B cell (primary cell): Measurements from ENCODE around the gene CAMTA1. TPM values are rescaled to one million over a fixed set of nuclear protein-coding genes. Genes with fewer than 3 reads are reported as not detected.

Experiments
- ATAC-seq: fragments of 200-7000 bp; cut with Tn5 transposase; one replicate; pipeline ENCODE4 v1.10.0; 2021; ENCODE audit warnings: low read depth, mild to moderate bottlenecking, moderate number of reproducible peaks, moderate library complexity
- CTCF ChIA-PET: fragments of 350-600 bp; sonication (Branson Sonifier 250); formaldehyde crosslinking; loops from one replicate; lab custom pipeline; 2021; ENCODE audit warnings: antibody characterized with exemption, inconsistent platforms; lab: Charles Lee
- POLR2A ChIA-PET: fragments of 350-600 bp; sonication (Branson Sonifier 250); formaldehyde crosslinking; loops from one replicate; lab custom pipeline; 2021; ENCODE audit warnings: antibody characterized with exemption; lab: Charles Lee
- DNase-seq: peaks from one replicate; pipeline ENCODE4 v3.0.0; 2013
- H2AFZ ChIP-seq: 2 replicates; pipeline ENCODE4 v1.6.1; 2012; ENCODE audit warnings: mild to moderate bottlenecking, low read depth, low read length; ENCODE audit not compliant: insufficient read depth, poor library complexity, severe bottlenecking
- H3K27ac ChIP-seq, 2 donors: 1 replicate in 1 of 2; 2 replicates in 1 of 2; pipeline ENCODE4 v1.5.1; 2012 to 2013; ENCODE audit warnings: low read length in 2 of 2, mild to moderate bottlenecking in 2 of 2, moderate library complexity in 1 of 2
- H3K27me3 ChIP-seq, 4 experiments: fragments of 200-600 bp in 1 of 4; sonication (generic) in 1 of 4; replicated peaks in 1 of 4; 1 replicate in 2 of 4; 2 replicates in 2 of 4; pipeline versions ENCODE4 v1.6.1 to v1.7.0; 2013 to 2016; ENCODE audit warnings: low read length in 3 of 4, mild to moderate bottlenecking in 2 of 4, mixed read lengths in 1 of 4, moderate library complexity in 1 of 4; ENCODE audit not compliant: insufficient read depth in 4 of 4, control insufficient read depth in 3 of 4; ENCODE audit errors: control extremely low read depth in 1 of 4
- H3K36me3 ChIP-seq, 2 experiments: replicated peaks in 1 of 2; 1 replicate in 1 of 2; 2 replicates in 1 of 2; pipeline versions ENCODE4 v1.6.1 to v1.7.1; 2013; ENCODE audit warnings: low read length in 1 of 2; ENCODE audit not compliant: insufficient read depth in 2 of 2, control insufficient read depth in 1 of 2; ENCODE audit errors: control extremely low read depth in 1 of 2, extremely low read depth in 1 of 2
- H3K4me1 ChIP-seq, 2 donors: fragments of 200-600 bp in 1 of 2; sonication (generic) in 1 of 2; 1 replicate in 1 of 2; 2 replicates in 1 of 2; pipeline versions ENCODE4 v1.5.1 to v1.6.1; 2013 to 2017; ENCODE audit warnings: low read length in 2 of 2; ENCODE audit not compliant: control insufficient read depth in 2 of 2, insufficient read depth in 2 of 2
- H3K4me2 ChIP-seq: replicated peaks from 2 replicates; pipeline ENCODE3; 2012; ENCODE audit warnings: mild to moderate bottlenecking, low read depth, low read length; ENCODE audit not compliant: poor library complexity, severe bottlenecking
- H3K4me3 ChIP-seq, 5 experiments: fragments of 200-600 bp in 1 of 5; sonication (generic) in 1 of 5; 1 replicate in 3 of 5; 2 replicates in 2 of 5; pipeline versions ENCODE4 v1.5.1 to v1.7.0; 2011 to 2016; ENCODE audit warnings: low read length in 4 of 5, mild to moderate bottlenecking in 4 of 5, low read depth in 2 of 5, control low read depth in 1 of 5, moderate library complexity in 1 of 5; ENCODE audit not compliant: insufficient read depth in 1 of 5; ENCODE audit errors: control extremely low read depth in 1 of 5, extremely low read depth in 1 of 5
- H3K79me2 ChIP-seq: fragments of 200-600 bp; sonication (generic); one replicate; pipeline ENCODE4 v1.6.0; 2016; ENCODE audit warnings: low read length; ENCODE audit not compliant: control insufficient read depth, insufficient read depth
- H3K9ac ChIP-seq: fragments of 200-600 bp; sonication (generic); 2 replicates; pipeline ENCODE4 v1.6.1; 2017; ENCODE audit warnings: mild to moderate bottlenecking, low read length, moderate library complexity
- H3K9me3 ChIP-seq, 3 donors: one replicate each; pipeline versions ENCODE4 v1.6.1 to v1.7.1; 2013; ENCODE audit warnings: low read length in 2 of 3; ENCODE audit not compliant: control insufficient read depth in 2 of 3, insufficient read depth in 1 of 3; ENCODE audit errors: control extremely low read depth in 1 of 3
- H4K20me1 ChIP-seq: 2 replicates; pipeline ENCODE4 v1.6.0; 2012; ENCODE audit warnings: mild to moderate bottlenecking, low read length; ENCODE audit not compliant: insufficient read depth, control insufficient read depth, poor library complexity, severe bottlenecking
- H3K27ac Mint-ChIP-seq: one replicate; pipeline ENCODE4 v1.8.0; 2021; ENCODE audit warnings: mixed read lengths
- H3K27me3 Mint-ChIP-seq: one replicate; pipeline ENCODE4 v1.8.0; 2021; ENCODE audit warnings: mixed read lengths
- H3K4me1 Mint-ChIP-seq: one replicate; pipeline ENCODE4 v1.8.0; 2021; ENCODE audit warnings: mixed read lengths
- H3K4me3 Mint-ChIP-seq: one replicate; pipeline ENCODE4 v1.8.0; 2021; ENCODE audit warnings: mixed read lengths
- H3K9me3 Mint-ChIP-seq: one replicate; pipeline ENCODE4 v1.8.0; 2022; ENCODE audit warnings: mixed read lengths; ENCODE audit not compliant: insufficient read depth
- CTCF ChIP-seq: fragments of 200-600 bp; IDR thresholded peaks from one replicate; pipeline ENCODE4 v1.8.0; 2022; ENCODE audit warnings: antibody characterized with exemption, mild to moderate bottlenecking
- EZH2 ChIP-seq: IDR thresholded peaks from 2 replicates; pipeline ENCODE4 v1.6.1; 2012; ENCODE audit warnings: borderline replicate concordance, low read depth, mild to moderate bottlenecking, moderate library complexity, low read length; ENCODE audit not compliant: insufficient read depth, poor library complexity, severe bottlenecking
- WGBS: methylation state at CpG from one replicate; pipeline ENCODE4 v1.1.5; 2013; ENCODE audit warnings: missing lambda C conversion rate; ENCODE audit not compliant: insufficient coverage; 5-methylcytosine and 5-hydroxymethylcytosine counted together
- intact Hi-C: fragments of 100-400 bp; cut with micrococcal nuclease; formaldehyde crosslinking; loops from one replicate; pipeline ENCODE4 v1.10.0; 2022
- polyA plus RNA-seq: library from polyadenylated mRNA; depleted of rRNA; stranded (reverse); fragments of >200 nt; gene quantifications from 2 replicates; pipeline ENCODE4 v1.2.3, GENCODE V29; 2012
- total RNA-seq, 2 donors: library from RNA; stranded (reverse); fragments of 120-200 nt in 1 of 2; gene quantifications; 1 replicate in 1 of 2; 2 replicates in 1 of 2; pipeline versions ENCODE4 v1.2.3 to v1.2.4, GENCODE V29; 2013 to 2022

Gene CAMTA1
- total and polyA plus RNA-seq, 2 donors (not counting 1 experiment from before 2014, with no cell fraction given) = 42.2 to 45.7 TPM

DNA sequence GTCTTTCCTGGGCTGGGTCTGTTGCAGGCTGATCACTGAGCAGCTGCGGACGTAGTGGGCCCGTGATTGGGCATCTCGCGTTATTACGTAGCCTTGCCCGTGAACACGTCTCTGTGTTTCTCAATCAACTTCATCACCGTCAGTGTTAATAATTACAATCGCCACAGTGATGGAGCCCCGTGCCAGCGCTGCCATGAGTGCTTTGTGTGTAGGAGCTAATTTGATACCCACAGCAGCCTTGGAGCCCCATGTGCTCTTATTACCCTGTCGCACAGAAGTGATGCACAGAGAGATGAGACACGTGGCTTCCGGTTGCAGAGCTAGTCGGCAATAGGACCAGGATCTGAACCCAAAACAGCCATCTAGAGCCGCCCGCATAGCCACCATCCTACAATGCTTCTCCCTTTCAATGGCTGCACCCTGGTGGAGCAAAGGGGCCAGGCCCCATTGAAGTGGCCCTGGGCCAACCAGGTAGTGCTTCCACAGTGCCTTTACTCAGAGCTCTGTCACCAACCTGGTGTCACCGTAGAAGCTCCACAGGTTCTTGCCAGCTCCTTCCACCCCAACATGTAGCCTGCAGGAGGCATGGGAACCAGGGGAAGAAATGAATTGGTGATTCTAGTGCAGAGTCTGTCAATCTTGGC, 587.3 kb downstream of the CAMTA1 start:
- Histone ChIP-seq H3K4me1 (no peaks in the 10 kb centered on the region), H3K27ac (no peak overlapping the region), H3K9me3 (no peaks in the 10 kb centered on the region), H3K36me3 (no peaks in the 10 kb centered on the region), H2AFZ (no peak overlapping the region), H4K20me1 (no peaks in the 10 kb centered on the region), H3K4me2 (no peak overlapping the region), H3K27me3 (no peaks in the 10 kb centered on the region), H3K4me3 (no peak overlapping the region), H3K9ac (no peak overlapping the region), H3K79me2 (no peaks in the 10 kb centered on the region)
- Mint-ChIP-seq H3K4me1 (no peaks in the 10 kb centered on the region), H3K4me3 (no peak overlapping the region), H3K9me3 (no peaks in the 10 kb centered on the region), H3K27ac (no peak overlapping the region), H3K27me3 (peaks cover 4% of the 10 kb centered on the region)
- POLR2A ChIA-PET = no interaction called here
- intact Hi-C loops = no loop called here
- over 99% methylated on average over 18 of the region's 19 CpGs for WGBS
- DNase-seq = no peak
- CTCF ChIA-PET = no interaction called here
- TF ChIP-seq EZH2 (no peak), CTCF (no peak)
- no peak for ATAC-seq

DNA sequence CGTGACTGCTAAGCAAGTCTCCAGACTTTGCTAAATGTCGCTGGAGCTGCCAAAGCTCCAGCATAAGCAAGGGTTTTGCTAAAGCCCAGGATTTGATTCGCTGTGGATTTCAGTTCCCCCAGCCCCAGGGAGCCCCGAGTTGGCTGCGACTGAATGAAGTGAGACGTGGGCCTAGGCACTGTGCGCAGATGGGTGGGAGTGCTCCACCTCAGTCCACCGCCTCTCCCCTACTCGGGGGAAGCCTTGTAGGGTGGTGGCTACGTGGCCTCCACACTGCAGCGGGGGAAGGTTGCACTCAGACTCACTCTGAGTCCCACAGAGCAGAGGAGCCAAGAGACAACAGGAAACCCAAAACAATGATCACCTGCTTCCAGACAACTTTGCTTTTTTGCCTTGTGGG, 588.0 kb downstream of the CAMTA1 start:
- WGBS = 85% methylated on average over 10 of the region's 11 CpGs
- Histone ChIP-seq H3K9ac (no peak overlapping the region), H3K4me3 (no peak overlapping the region), H4K20me1 (no peaks in the 10 kb centered on the region), H3K36me3 (no peaks in the 10 kb centered on the region), H3K9me3 (no peaks in the 10 kb centered on the region), H3K4me2 (no peak overlapping the region), H3K79me2 (no peaks in the 10 kb centered on the region), H3K27ac (no peak overlapping the region), H3K4me1 (no peaks in the 10 kb centered on the region), H2AFZ (no peak overlapping the region), H3K27me3 (no peaks in the 10 kb centered on the region)
- ChIA-PET CTCF (no interaction called here), POLR2A (no interaction called here)
- no peak for DNase-seq
- TF ChIP-seq CTCF = no peak
- TF ChIP-seq EZH2 = no peak
- H3K27ac Mint-ChIP-seq = no peak overlapping the region
- intact Hi-C loops = no loop called here
- no peaks in the 10 kb centered on the region for H3K4me1 Mint-ChIP-seq
- peaks cover 7% of the 10 kb centered on the region for H3K27me3 Mint-ChIP-seq
- H3K4me3 Mint-ChIP-seq = no peak overlapping the region
- no peak for ATAC-seq
- H3K9me3 Mint-ChIP-seq = no peaks in the 10 kb centered on the region
